HG03039 (cell line): ENCODE data around the gene ZNF775.

Experiments
- ATAC-seq: cut with Tn5 transposase; IDR thresholded peaks from one replicate; pipeline ENCODE4 v1.9.1; 2021; ENCODE audit warnings: mild to moderate bottlenecking, moderate library complexity; ENCODE audit not compliant: unreplicated experiment

ZNF775 gene

DNA sequence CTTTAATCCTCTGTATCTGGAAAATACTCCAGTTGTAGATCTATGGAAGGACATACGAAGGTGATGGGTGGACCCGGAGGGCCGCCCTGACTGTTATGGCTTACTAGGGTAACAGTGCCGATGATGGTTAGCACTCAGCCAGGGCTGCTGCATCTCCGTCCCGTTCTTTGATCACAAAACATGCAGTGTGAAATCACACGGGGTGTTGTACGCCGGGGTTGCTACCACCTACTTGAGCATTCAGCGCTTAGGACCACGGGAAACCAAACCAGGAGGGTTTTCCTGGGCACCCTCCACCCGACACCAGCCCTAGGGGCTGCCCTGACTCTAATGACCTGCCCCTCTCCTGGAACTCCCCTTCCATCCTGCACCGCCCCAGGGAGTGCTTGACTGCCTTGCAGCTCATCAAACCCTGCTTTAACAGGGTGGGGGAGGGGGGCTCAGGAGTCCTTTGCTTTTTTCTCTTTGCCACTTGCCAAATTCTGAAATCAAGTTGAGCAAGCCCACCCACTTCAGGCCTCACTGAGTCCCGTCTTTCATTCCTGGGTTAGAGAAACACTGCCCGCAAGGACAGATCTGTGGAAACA lies 20.4 kb downstream of the ZNF775 start:
- ATAC-seq = no peak

GRCh38 chr7:150400008-150400787 lies 21.1 kb downstream of the ZNF775 start:
- no peak for ATAC-seq

DNA sequence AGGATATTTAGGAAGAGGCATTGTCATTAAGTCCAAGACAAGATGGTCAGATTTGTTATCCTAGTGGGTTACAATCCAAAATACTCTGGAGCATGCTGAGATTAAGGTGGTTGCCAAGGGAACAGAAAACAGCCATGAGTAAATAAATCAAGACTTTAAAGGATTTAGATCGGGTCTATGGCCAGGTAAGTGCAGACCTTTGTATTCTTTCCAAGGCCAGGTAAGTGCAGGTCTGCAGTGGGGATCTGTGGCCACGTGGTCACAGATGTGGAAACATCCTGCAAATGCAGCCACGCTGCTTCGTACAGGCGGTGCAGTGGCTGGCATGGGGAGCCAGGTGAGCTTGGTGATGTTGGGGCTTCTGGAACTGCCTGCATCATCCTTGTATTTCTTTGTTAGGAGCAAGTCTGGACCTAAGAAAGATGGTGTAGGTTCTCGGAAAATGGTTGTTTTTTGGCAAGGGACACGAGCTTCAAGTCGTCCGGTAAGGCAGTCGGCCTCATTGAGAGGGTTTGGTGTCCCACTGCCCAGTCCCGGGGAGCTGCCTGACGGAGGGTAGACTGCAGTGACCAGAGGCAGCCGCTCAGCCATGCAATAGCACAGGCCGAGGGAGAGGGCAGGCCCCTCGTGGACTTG lies 21.8 kb downstream of the ZNF775 start:
- no peak for ATAC-seq

GRCh38 chr7:150401424-150401790 lies 22.3 kb downstream of the ZNF775 start:
- ATAC-seq = no peak

DNA sequence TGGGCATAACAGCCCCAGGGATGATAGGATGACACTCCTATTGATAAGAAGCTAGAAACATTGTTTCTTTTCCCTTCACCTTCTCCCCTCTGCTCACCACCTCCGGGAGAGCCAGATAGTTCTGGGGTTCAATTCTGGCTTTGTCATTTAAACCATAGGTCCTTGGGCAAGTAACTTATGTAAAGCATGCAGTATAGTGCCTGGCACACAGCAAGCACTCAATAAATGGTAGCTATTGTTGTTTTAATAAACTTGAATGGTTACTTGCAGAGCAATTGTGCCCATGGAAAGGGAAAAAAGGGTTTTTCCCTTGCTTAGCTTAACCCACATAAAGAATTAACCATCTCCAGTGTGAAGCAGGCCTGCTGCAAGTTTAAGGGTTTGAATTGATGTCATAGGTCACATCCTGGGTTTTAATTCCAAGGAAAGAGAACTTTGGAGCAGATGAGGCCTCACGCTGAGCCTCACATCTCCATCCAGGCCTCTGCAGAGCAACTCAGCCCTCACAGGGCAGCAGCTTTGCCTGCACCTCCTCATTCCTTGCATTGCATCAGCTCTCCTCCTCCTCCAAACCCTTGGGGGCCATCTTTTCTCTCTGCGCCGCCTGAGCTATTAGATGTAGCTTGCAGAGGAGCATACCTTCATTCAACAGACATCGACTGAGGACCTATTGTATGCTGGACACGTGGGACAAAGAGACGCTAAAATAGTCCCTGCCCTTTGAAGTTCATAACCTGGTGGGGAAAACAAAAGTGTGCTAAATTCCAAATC lies 22.9 kb downstream of the ZNF775 start:
- no peak for ATAC-seq

DNA sequence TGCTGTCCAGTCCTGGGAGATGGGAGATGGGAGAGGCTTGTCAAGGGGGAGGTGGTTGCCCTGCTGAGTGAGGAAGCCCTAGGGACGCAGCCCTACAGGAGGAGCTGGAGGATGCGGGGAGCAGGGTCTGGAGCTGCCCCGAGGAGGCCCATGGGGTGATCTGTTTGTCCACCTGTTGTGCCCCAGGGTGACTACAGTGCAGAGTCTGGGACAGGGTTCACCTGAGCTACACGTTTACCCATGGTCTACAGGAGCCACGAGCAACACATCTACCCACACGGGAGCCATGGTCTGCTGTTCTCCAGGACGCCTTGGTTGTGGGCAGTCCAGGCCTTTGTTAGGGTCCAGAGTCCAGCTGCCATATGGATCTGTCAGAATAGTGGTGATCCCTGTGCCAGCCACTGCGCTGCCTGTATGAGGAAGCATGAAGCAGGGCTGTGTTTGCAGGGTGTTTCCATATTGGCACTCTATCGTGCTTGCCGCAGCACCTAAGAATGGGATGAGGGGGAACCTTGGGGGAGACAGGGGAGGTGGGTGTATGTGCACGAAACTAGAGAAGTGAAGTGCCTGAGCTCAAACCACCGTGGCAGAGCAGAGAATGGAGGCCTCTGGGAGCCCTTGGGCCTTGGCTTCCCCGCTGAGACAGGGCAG lies 23.7 kb downstream of the ZNF775 start:
- ATAC-seq = no peak

DNA sequence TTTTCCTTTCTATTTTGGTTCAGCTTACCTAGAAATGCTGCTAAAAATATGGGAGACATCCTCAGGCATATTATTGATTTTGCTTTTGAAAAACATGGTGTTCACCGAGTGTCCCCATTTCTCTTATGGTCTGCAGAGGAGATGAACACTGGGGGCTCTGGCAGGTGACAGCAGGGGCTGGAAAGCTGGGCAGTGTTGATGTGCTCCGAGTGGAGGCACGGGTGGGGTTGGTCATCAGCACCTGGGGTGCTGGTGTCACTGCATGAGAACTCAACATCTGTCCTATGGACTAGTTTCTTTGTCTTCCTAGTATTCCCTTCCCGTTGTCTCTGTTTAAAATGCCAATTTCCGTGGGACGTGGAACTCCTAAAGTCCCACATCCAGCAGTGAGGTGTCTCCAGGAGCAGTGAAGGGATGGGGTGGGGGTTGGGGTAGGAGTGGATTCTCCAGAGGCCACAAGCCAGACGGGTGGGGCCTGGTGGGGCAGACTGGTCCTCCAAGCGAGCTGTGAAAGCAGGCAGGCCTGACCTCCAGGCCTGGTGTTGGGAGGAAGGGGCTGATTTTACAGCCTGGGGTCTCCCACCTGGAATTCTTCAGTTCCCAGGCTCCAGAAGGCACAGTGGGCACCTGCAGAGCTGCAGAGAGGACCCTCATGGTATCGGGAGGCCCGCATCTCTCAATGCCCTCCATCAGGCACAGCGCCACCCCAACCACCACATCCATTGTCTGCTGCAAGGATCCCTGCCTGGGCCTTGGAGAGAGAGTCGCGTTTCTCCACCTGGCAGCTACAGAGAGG lies 24.4 kb downstream of the ZNF775 start:
- no peak for ATAC-seq

DNA sequence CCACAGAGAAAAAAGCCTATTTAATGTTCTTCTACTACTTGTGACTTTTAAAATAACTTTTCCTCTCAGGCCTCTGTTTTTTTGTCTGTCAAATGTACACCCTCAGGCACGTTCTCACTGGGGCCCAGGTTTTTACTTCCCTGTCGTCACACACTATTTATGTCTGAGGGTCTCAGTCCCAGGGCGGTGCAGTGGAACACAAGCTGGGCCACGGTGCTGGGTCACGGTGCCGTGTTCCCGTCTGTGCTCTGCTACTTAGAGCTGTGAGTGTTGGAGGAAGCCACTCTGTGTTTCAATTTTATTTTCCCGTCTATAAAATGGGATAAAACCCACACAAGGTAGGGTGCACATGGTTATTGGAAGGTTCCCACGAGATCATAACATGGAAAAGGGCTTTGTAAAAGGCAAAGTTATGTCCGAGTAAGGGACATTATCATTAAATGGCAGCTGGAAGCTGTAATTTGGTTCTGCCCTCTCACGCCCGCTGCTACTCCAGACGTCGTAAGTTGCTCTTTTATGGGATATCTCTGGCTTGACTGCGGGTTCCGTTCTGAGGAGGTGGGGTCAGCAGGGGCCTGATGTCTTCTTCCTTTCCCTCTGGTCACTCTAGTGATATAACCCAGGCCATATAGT lies 25.2 kb downstream of the ZNF775 start:
- ATAC-seq = no peak

GRCh38 chr7:150404805-150405583 lies 25.9 kb downstream of the ZNF775 start:
- ATAC-seq = peak; percentile 48

DNA sequence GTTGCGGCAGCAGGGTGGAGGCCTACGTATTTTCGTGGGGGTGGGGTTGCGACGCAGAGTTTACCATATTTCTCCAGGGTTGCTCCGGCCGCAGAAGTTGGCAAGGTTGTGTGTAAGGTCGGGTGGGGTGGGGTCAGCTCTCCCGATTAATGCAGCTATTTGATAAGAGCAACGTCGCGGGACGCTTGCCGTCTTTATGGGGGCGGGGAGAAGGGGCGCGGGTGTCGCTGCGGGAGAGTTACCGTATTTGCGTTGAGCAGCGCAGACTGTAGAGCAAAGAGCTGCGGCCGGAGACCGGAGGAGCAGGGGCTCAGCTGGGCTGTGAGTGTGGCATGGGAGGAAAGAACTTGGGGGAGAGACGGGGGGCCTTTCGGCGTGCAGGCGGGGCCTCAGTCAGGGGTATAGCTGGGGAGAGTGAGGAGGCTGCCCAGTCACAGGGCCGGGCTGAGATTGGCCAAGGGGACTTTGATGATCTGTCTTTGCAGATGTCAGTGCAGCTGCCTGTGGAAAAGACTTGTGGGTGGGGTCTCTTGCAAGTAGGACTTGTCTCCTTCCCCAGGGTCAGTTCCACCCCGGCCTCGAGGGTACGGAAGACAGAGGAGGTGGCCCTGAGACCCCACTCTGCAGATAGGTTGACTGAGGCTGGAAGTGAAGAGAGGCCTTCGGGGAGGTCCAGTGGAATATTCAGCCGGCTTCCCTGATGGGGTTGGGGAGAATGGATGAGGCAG lies 26.6 kb downstream of the ZNF775 start:
- no peak for ATAC-seq

DNA sequence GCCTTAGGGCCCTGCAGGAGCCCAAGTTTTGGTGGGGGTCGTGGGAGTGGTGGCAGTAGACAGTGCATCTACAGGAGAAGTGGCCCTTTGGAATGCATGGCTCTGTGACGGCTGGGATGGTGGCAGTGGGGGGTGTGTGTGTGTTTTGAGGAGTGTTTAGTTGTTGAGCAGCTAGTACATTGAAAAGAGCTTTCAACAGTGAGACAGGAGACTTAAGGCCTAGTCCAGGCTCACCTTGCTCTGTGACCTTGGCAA lies 27.1 kb downstream of the ZNF775 start:
- no peak for ATAC-seq

GRCh38 chr7:150406567-150407421 lies 27.7 kb downstream of the ZNF775 start:
- peak; percentile 47 for ATAC-seq

DNA sequence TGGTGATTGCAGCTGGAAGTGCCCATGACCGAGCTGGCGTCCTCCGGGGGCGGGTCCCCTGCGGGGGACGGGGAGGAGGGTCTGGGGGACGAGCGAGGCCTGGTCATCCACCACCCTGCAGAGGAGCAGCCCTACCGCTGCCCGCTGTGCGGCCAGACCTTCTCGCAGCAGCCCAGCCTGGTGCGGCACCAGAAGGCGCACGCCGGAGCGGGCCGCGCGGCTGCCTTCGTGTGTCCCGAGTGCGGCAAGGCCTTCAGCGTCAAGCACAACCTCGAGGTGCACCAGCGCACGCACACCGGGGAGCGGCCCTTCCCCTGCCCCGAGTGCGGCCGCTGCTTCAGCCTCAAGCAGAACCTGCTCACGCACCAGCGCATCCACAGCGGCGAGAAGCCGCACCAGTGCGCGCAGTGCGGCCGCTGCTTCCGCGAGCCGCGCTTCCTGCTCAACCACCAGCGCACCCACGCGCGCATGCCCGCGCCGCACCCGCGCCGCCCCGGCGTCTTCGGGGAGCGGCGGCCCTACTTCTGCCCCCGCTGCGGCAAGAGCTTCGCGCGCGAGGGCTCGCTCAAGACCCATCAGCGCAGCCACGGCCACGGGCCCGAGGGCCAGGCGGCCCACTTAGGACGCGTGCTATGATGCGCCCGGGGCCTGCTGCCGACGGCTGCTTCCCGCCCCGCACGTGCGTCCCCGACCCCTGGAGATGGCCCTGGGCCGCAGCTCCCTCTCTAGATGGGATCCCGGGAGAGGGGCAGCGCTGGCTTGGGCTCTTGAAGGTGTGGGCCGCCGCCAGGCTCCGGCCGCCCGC lies 28.7 kb downstream of the ZNF775 start:
- no peak for ATAC-seq

GRCh38 chr7:150408393-150409299 lies 29.5 kb downstream of the ZNF775 start:
- ATAC-seq = no peak

DNA sequence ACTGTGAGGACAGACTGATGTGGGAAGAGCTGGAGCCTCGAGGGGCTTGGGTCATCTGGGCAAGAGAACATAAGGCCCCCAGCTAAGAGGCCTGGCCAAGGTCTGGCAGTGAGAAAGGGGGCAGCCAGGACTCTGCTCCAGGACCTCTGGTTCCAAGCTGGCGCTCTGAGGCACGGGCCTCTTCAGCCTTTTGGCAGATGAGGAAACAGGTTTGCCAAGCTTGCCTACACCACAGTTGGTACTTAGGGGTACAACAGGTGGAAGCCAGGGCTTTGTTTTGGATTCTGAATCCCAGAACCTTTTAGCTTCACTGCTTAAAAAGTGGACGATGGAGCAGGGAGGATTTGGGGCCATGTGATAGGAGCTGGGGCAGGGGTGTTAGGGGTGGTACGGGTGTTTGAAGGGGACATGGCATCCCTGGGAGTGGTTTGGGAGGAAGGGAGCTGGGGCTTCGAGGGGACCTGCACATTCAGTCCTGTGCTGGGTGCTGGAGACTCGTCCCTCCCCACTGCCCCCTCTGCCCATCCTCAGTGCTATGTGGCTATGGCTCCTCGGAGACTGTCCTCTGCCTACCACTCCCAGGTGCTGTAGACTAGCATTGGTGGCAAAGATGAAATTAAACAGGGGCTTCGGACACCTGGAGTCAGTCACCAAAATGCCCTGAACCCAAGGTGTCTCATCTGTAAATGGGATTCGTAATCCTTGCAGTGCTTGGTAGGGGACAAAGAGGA lies 30.3 kb downstream of the ZNF775 start:
- no peak for ATAC-seq
